Stimulated activated naive CD4-positive, alpha-beta T cell (primary cell): ENCODE measurements around the gene MTARC2.

Source experiments
- DNase-seq, 6 experiments: peaks; one replicate each; lab custom pipeline; 2025; lab: John Stamatoyannopoulos, UW

Gene MTARC2

DNA sequence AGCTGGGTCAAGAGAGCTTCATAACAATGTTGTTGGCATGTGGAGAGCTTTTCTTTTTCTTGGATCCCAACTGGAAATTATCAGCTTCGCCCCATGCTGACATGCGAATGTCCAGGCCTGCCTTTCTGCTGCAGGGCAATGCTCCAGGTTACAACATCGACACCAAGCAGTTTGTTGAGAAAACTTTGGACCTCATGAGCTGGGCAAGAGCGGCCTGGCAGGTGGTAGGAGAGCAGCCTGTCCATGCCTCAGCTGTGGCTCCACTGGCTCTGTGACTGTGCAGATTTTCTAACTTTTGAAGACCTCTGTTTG, 80.0 kb downstream of the MTARC2 start:
- peak in 1 of 6 experiments; percentile 2 for DNase-seq

DNA sequence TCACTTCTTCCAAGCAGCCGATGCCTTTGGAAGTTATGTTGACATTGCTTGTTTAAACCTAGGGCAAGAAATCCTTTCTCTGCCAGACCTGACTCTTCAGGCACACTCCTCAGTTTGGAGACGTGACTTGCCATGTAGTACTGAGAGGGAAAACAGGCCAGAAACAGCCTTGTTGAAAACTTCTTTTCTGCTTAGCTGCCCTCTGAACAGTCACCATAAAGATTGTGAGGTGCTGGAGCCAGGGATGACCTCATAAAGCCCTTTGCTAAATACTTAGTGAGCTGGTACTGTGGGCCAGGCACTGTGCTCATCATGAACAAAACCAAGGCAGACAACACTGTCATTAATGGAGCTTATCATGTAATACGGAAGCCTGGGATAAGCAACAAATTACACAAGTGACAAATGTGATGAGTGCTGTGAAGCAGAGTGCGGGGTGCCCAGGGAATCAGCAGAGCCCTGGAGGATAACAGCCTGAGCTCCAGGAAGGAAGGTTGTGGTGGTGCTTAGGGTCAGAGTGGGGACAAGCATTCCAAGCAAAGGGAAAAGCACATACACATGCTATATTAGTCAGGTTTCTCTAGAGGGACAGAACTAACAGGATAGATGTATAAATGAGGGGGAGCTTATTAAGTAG, 80.9 kb downstream of the MTARC2 start:
- DNase-seq, result no peak

GRCh38 chr1:220833436-220833835, 85.3 kb downstream of the MTARC2 start:
- DNase-seq, result no peak
